Heart left ventricle (tissue), 13 donors: ENCODE data around the gene HAND2.

Experiments
- POLR2A ChIP-seq, 2 donors: fragments of 450-650 bp; IDR thresholded peaks; one replicate each; pipeline ENCODE4 v1.6.1; 2017; ENCODE audit warnings: antibody characterized with exemption in 2 of 2, mild to moderate bottlenecking in 2 of 2, moderate library complexity in 2 of 2
- TF ChIP-seq, protein P1 (sequence below), 12 donors: fragments of 200-600 bp; sonication (generic) in 4 of 12; IDR thresholded peaks; one replicate each; pipeline versions ENCODE4 v1.5.0 to v1.8.0; 2018 to 2022; ENCODE audit warnings: antibody characterized with exemption in 12 of 12, mild to moderate bottlenecking in 5 of 12
- donor health status: ischemic (EF 13 %, LVEDD 7.1; RV severe dilation, severe dysfunction).
- donor health status: DM: no; HTN: yes; CAD: no.
- donor health status: DM: no; HTN: no; CAD: no.
- donor health status: ischemic (EF 25% LVEDD 6.9; RV normal size, moderate dysfunction).
- donor health status: ischemic (EF 25% LVEDD 5.7; RV mildly dilated, moderate dysfunction).
- donor health status: ischemic (EF 35%, LVEDD 5.7; RV mildly dilated, moderate dysfunction).
- donor health status: nonischemic (EF 11% LVEDD 7.7; RV severe dilation, severe dysfunction).
- donor health status: DM: yes; HTN: yes; CAD: no.
- donor health status: PGD.
- donor health status: ischemic (EF 29% LVEDD 5.4; RV normal size, mild dysfunction).
- donor health status: nonischemic (EF 23%, LVEDD 6.1; RV moderate dilation, normal function).

DNA sequence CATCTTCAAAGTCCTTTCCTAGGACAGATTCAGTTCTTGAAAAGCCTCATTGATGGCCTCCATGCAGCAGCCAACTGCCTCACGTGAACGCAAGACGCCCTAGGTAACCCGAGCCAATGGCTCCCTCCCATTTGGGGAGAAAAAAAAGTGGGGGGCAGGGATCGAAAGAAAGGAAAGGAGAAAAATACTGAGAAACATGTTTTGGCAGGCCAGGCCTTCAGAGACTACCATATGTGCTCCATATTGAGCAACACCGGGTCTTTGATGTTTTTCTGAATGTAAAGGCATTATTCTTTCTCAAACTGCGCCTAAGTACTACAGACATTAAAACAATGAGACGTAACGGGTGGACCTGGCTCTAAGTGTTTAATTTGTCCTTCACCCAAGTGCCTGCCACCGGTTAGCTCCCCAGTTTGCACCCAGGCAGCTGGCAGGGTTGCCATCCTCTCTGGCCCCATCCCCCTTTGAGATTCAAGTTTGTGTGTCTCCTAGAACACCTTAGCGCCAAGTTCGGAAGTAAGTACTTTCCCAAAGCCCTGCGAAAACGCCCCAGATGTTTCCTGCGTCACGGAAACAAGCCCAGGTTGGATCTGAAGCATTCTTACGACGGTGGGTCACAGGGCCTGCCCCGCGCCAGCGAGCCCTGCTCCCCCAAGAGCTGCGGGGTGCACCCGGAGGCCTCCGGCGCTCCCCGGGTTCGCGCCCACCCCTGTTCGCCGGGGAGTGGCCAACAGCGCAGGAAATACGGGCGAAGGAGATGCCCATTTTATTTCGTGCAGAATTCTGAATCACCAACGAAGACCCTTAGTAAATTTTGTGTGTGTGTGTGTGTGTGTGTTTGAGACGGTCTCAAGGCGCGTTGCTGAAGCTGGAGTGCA lies 30.1 kb downstream of the HAND2 start:
- TF ChIP-seq, protein P1, sequence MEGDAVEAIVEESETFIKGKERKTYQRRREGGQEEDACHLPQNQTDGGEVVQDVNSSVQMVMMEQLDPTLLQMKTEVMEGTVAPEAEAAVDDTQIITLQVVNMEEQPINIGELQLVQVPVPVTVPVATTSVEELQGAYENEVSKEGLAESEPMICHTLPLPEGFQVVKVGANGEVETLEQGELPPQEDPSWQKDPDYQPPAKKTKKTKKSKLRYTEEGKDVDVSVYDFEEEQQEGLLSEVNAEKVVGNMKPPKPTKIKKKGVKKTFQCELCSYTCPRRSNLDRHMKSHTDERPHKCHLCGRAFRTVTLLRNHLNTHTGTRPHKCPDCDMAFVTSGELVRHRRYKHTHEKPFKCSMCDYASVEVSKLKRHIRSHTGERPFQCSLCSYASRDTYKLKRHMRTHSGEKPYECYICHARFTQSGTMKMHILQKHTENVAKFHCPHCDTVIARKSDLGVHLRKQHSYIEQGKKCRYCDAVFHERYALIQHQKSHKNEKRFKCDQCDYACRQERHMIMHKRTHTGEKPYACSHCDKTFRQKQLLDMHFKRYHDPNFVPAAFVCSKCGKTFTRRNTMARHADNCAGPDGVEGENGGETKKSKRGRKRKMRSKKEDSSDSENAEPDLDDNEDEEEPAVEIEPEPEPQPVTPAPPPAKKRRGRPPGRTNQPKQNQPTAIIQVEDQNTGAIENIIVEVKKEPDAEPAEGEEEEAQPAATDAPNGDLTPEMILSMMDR (IDR thresholded peaks at IDR 0.05) = no peak
- TF ChIP-seq POLR2A (IDR thresholded peaks at IDR 0.05) = no peak
